MM.1S (cell line): ENCODE results near the gene ATG2B.

Experiments
- DNase-seq: peaks from one replicate; pipeline ENCODE4 v3.0.0-alpha.2; 2015
- H2AFZ ChIP-seq: fragments of 300-600 bp; sonication (generic); 2 replicates; pipeline ENCODE4 v1.6.0; 2016; ENCODE audit warnings: antibody characterized with exemption, low read length
- H3F3A ChIP-seq: fragments of 300-600 bp; sonication (generic); 2 replicates; pipeline ENCODE4 v1.6.1; 2016; ENCODE audit warnings: mild to moderate bottlenecking, antibody characterized with exemption, low read length, moderate library complexity, mixed read lengths; ENCODE audit not compliant: insufficient read depth
- H3K27ac ChIP-seq: fragments of 300-600 bp; sonication (generic); 2 replicates; pipeline ENCODE4 v1.5.1; 2016; ENCODE audit warnings: mild to moderate bottlenecking, low read length
- H3K27me3 ChIP-seq: fragments of 300-600 bp; sonication (generic); replicated peaks from 2 replicates; pipeline ENCODE4 v1.6.0; 2016; ENCODE audit warnings: low read length; ENCODE audit not compliant: insufficient read depth
- H3K36me3 ChIP-seq: fragments of 300-600 bp; sonication (generic); replicated peaks from 2 replicates; pipeline ENCODE4 v1.6.1; 2016; ENCODE audit warnings: mild to moderate bottlenecking, low read length, mixed read lengths; ENCODE audit not compliant: insufficient read depth
- H3K4me1 ChIP-seq: fragments of 300-600 bp; sonication (generic); 2 replicates; pipeline ENCODE4 v1.6.1; 2016; ENCODE audit warnings: low read length, mixed read lengths
- H3K4me2 ChIP-seq: fragments of 300-600 bp; sonication (generic); 2 replicates; pipeline ENCODE4 v1.6.0; 2016; ENCODE audit warnings: low read depth, low read length
- H3K4me3 ChIP-seq: fragments of 300-600 bp; sonication (generic); 2 replicates; pipeline ENCODE4 v1.5.1; 2016; ENCODE audit warnings: low read length, mixed read lengths
- H3K79me2 ChIP-seq: fragments of 300-600 bp; sonication (generic); 2 replicates; pipeline ENCODE4 v1.6.1; 2016; ENCODE audit warnings: mixed run types, low read length, mixed read lengths
- H3K9ac ChIP-seq: fragments of 300-600 bp; sonication (generic); 2 replicates; pipeline ENCODE4 v1.6.1; 2016; ENCODE audit warnings: low read length, mixed read lengths
- H3K9me2 ChIP-seq: fragments of 300-600 bp; sonication (generic); replicated peaks from 2 replicates; pipeline ENCODE4 v1.6.1; 2016; ENCODE audit warnings: mild to moderate bottlenecking, low read length, mixed read lengths; ENCODE audit not compliant: insufficient read depth
- H3K9me3 ChIP-seq: fragments of 300-600 bp; sonication (generic); replicated peaks from 2 replicates; pipeline ENCODE4 v1.6.1; 2016; ENCODE audit warnings: mild to moderate bottlenecking, low read length, mixed read lengths; ENCODE audit not compliant: insufficient read depth
- H4K20me1 ChIP-seq: fragments of 300-600 bp; sonication (generic); 2 replicates; pipeline ENCODE4 v1.6.1; 2016; ENCODE audit warnings: mild to moderate bottlenecking, low read length, moderate library complexity, mixed read lengths; ENCODE audit not compliant: insufficient read depth
- EZH2 ChIP-seq: fragments of 300-600 bp; sonication (generic); optimal IDR thresholded peaks from 2 replicates; pipeline ENCODE3; 2017; ENCODE audit warnings: low read depth, mild to moderate bottlenecking, antibody characterized with exemption, low read length, mixed read lengths
- EZH2phosphoT487 ChIP-seq: fragments of 300-600 bp; sonication (generic); IDR thresholded peaks from 2 replicates; pipeline ENCODE4 v1.6.1; 2018; ENCODE audit warnings: antibody characterized with exemption, low read length
- TF ChIP-seq, protein P1 (sequence below): fragments of 300-600 bp; sonication (generic); IDR thresholded peaks from 2 replicates; pipeline ENCODE4 v1.5.1; 2016; ENCODE audit warnings: antibody characterized with exemption, low read length, mixed read lengths

The ATG2B gene

GRCh38 chr14:96403409-96403808 lies 40.3 kb upstream of the ATG2B start:
- DNase-seq, result no peak
- Histone ChIP-seq H3K9me2 (no peaks in the 10 kb centered on the region), H3F3A (no peaks in the 10 kb centered on the region), H2AFZ (no peak overlapping the region), H3K4me2 (no peak overlapping the region), H3K4me1 (no peaks in the 10 kb centered on the region), H3K27ac (no peak overlapping the region), H3K9ac (no peak overlapping the region), H3K79me2 (no peaks in the 10 kb centered on the region), H3K9me3 (no peaks in the 10 kb centered on the region), H4K20me1 (no peaks in the 10 kb centered on the region), H3K36me3 (no peaks in the 10 kb centered on the region), H3K4me3 (no peak overlapping the region), H3K27me3 (no peaks in the 10 kb centered on the region)
- TF ChIP-seq EZH2, result no peak
- TF ChIP-seq EZH2phosphoT487, result no peak
- TF ChIP-seq, protein P1, sequence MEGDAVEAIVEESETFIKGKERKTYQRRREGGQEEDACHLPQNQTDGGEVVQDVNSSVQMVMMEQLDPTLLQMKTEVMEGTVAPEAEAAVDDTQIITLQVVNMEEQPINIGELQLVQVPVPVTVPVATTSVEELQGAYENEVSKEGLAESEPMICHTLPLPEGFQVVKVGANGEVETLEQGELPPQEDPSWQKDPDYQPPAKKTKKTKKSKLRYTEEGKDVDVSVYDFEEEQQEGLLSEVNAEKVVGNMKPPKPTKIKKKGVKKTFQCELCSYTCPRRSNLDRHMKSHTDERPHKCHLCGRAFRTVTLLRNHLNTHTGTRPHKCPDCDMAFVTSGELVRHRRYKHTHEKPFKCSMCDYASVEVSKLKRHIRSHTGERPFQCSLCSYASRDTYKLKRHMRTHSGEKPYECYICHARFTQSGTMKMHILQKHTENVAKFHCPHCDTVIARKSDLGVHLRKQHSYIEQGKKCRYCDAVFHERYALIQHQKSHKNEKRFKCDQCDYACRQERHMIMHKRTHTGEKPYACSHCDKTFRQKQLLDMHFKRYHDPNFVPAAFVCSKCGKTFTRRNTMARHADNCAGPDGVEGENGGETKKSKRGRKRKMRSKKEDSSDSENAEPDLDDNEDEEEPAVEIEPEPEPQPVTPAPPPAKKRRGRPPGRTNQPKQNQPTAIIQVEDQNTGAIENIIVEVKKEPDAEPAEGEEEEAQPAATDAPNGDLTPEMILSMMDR, result no peak

DNA sequence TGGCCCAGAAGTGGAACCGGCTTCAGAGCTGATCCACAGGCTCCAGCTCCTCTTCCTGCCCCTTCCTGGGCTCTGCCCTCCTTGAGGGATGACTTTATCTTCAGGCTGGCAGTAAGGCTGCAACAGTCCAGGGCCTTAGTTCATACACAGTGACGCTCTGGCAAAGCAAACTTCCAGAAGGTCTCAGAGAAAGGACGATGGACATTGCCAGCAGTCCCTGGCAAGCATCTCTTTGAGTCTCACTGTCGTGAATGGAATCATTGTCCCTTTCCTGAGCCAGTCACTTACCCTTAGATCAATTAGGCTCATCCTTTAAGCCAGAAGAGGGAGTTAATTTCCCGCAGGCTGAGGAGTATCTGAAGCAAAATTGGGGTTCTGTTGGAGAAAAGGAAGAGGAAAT lies 37.4 kb upstream of the ATG2B start:
- Histone ChIP-seq H3K4me3 (no peak overlapping the region), H2AFZ (no peak overlapping the region), H3K9ac (no peak overlapping the region), H3K79me2 (no peaks in the 10 kb centered on the region), H3K4me2 (no peak overlapping the region), H3K4me1 (no peaks in the 10 kb centered on the region), H3K36me3 (no peaks in the 10 kb centered on the region), H3K9me3 (no peaks in the 10 kb centered on the region), H3F3A (no peaks in the 10 kb centered on the region), H3K9me2 (no peaks in the 10 kb centered on the region), H3K27me3 (no peaks in the 10 kb centered on the region), H3K27ac (no peak overlapping the region), H4K20me1 (no peaks in the 10 kb centered on the region)
- DNase-seq, result no peak
- TF ChIP-seq, protein P1, result no peak
- TF ChIP-seq EZH2phosphoT487 (no peak), EZH2 (no peak)

GRCh38 chr14:96399405-96399804 lies 36.3 kb upstream of the ATG2B start:
- Histone ChIP-seq H3K9me2 (no peaks in the 10 kb centered on the region), H3K79me2 (no peaks in the 10 kb centered on the region), H3K4me2 (no peak overlapping the region), H3K9me3 (no peaks in the 10 kb centered on the region), H2AFZ (no peak overlapping the region), H3F3A (no peaks in the 10 kb centered on the region), H3K9ac (no peak overlapping the region), H3K27me3 (no peaks in the 10 kb centered on the region), H3K27ac (no peak overlapping the region), H3K4me1 (no peaks in the 10 kb centered on the region), H3K4me3 (no peak overlapping the region), H3K36me3 (no peaks in the 10 kb centered on the region), H4K20me1 (no peaks in the 10 kb centered on the region)
- DNase-seq, result no peak
- TF ChIP-seq EZH2 (no peak), EZH2phosphoT487 (no peak)
- TF ChIP-seq, protein P1, result no peak
